Left lung (tissue), 10 donors: Measurements from ENCODE around the gene PLEKHA7. TPM values are rescaled to one million over a fixed set of nuclear protein-coding genes. Genes with fewer than 3 reads are reported as not detected.
"Not testable (repeated sequence)": the region's sequence is repeated elsewhere in the genome, so short reads cannot be mapped to it uniquely, and the experiment has no call there.

Experiments
- ATAC-seq: fragments of 200-7000 bp; cut with Tn5 transposase; one replicate; pipeline ENCODE4 v1.9.1; 2020; ENCODE audit warnings: moderate library complexity
- DNase-seq, 4 donors: peaks; one replicate each; pipeline ENCODE4 v3.0.0-alpha.2; 2013 to 2020
- H3K27ac ChIP-seq, 2 donors: fragments of 200-600 bp; sonication (generic) in 1 of 2; one replicate each; pipeline versions ENCODE4 v1.5.0 to v1.8.0; 2020 to 2021
- H3K27me3 ChIP-seq, 2 donors: fragments of 200-600 bp; sonication (generic) in 1 of 2; one replicate each; pipeline versions ENCODE4 v1.5.0 to v1.8.0; 2020 to 2021
- H3K36me3 ChIP-seq, 2 donors: fragments of 200-600 bp; sonication (generic) in 1 of 2; one replicate each; pipeline versions ENCODE4 v1.5.0 to v1.8.0; 2020 to 2021
- H3K4me1 ChIP-seq, 2 donors: fragments of 200-600 bp; one replicate each; pipeline ENCODE4 v1.8.0; 2021
- H3K4me3 ChIP-seq, 2 donors: fragments of 200-600 bp; sonication (generic) in 1 of 2; one replicate each; pipeline versions ENCODE4 v1.5.0 to v1.8.0; 2020 to 2021; ENCODE audit warnings: mild to moderate bottlenecking in 1 of 2
- H3K9me3 ChIP-seq, 2 donors: fragments of 200-600 bp; sonication (generic) in 1 of 2; one replicate each; pipeline versions ENCODE4 v1.5.0 to v1.8.0; 2020 to 2021
- intact Hi-C, 2 donors: fragments of 100-400 bp; cut with DNase I; formaldehyde crosslinking; loops; one replicate each; pipeline versions ENCODE4 v1.11.2 to v1.14.2; 2022
- polyA plus RNA-seq, 6 donors: library from polyadenylated mRNA; unstranded; fragments of 120-200 nt; gene quantifications; one replicate each; pipeline ENCODE4 v1.2.1, GENCODE V29; 2013; ENCODE audit not compliant: insufficient read length in 6 of 6
- total RNA-seq, 2 donors: library from RNA; stranded (reverse); fragmentation: NEBNext Ultra II Directional; extraction: Animal tissue kit (Norgen Biotek cat#: 25700); gene quantifications; one replicate each; pipeline ENCODE4 v1.2.1, GENCODE V29; 2021
- TF ChIP-seq, protein P1 (sequence below), 2 donors: fragments of 200-600 bp; sonication (generic) in 1 of 2; IDR thresholded peaks; one replicate each; pipeline versions ENCODE4 v1.5.0 to v1.8.0; 2021; ENCODE audit warnings: antibody characterized with exemption in 2 of 2
- donor health status: DM: no; HTN: yes; CAD: no.
- donor health status: DM: no; HTN: no; CAD: no.

Gene PLEKHA7
- total and polyA plus RNA-seq, 8 donors = 24.4 to 33.7 (median 29.6) TPM

DNA sequence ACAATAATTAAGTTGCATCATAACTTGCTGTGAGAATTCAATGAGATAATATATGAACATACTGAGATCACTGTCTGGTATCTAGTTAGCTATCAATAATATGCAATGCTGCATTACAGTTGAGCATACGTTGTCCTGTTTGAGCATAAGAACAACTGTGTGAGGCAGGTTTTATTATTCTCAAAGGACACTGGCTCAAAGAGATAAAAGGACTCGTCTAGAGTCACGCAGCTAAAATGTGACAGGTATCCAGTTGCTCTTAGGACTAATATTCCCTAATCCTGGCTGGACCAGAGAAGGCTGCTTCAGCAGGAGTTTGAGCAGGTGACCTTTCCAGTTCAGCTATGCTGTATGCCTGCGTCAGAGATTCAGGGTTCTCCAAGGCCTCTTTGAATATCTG, 92.5 kb downstream of the PLEKHA7 start:
- peaks cover 7 to 11% of the 10 kb centered on the region in 2 donors for H3K4me1 ChIP-seq
- no peaks in the 10 kb centered on the region for H3K9me3 ChIP-seq
- ATAC-seq (no peak), DNase-seq (no peak)
- intact Hi-C loops = no loop called here
- H3K36me3 ChIP-seq = no peaks in the 10 kb centered on the region
- H3K27me3 ChIP-seq = peaks cover 19 to 34% of the 10 kb centered on the region in 2 donors
- no peak overlapping the region for H3K4me3 ChIP-seq
- H3K27ac ChIP-seq = no peak overlapping the region
- TF ChIP-seq, protein P1, sequence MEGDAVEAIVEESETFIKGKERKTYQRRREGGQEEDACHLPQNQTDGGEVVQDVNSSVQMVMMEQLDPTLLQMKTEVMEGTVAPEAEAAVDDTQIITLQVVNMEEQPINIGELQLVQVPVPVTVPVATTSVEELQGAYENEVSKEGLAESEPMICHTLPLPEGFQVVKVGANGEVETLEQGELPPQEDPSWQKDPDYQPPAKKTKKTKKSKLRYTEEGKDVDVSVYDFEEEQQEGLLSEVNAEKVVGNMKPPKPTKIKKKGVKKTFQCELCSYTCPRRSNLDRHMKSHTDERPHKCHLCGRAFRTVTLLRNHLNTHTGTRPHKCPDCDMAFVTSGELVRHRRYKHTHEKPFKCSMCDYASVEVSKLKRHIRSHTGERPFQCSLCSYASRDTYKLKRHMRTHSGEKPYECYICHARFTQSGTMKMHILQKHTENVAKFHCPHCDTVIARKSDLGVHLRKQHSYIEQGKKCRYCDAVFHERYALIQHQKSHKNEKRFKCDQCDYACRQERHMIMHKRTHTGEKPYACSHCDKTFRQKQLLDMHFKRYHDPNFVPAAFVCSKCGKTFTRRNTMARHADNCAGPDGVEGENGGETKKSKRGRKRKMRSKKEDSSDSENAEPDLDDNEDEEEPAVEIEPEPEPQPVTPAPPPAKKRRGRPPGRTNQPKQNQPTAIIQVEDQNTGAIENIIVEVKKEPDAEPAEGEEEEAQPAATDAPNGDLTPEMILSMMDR (IDR thresholded peaks at IDR 0.05) = no peak

DNA sequence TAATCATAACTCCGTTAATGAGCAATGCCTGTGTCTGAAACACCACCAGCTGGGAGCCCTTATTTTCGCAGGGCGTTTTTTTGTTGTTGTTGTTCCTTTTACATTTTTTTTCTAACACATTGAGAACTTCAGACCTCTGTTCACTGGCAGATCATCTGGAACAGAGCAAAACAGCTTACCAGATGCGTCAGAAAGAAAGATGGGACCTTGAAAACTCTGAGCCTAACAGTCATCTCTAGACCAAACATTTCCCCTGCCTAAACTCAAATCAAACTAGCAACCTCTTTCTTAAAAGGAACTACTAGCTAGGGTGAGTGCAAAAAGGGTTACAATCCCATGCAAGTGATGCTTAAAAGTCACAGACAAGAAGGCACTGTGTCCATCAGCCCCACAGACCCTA, 93.2 kb downstream of the PLEKHA7 start:
- peaks cover 13 to 28% of the 10 kb centered on the region in 2 donors for H3K27me3 ChIP-seq
- peaks cover 7 to 9% of the 10 kb centered on the region in 2 donors for H3K4me1 ChIP-seq
- TF ChIP-seq, protein P1 (IDR thresholded peaks at IDR 0.05) = no peak
- H3K9me3 ChIP-seq = no peaks in the 10 kb centered on the region
- no peaks in the 10 kb centered on the region for H3K36me3 ChIP-seq
- H3K27ac ChIP-seq = no peak overlapping the region
- no peak for ATAC-seq
- intact Hi-C loops = no loop called here
- no peak overlapping the region for H3K4me3 ChIP-seq
- DNase-seq = no peak

DNA sequence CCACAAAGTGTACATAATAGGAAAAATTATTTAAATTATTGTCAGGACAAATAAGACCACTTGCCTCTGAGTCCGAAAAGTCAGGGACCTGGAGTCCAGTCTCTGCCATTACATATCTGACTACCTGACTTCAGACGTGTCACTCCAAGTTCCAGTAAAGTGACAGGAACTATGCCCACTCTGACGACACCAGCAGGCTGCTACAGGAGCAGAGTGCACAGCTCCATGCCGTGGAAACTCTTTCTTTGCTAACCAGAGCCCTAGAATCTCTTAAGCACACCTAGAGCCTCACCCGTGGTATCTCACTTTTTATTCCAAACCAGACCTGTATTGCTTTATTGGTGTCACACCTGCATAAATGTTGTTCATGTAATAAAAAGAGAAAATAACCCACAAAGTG, 93.7 kb downstream of the PLEKHA7 start:
- no peak overlapping the region for H3K4me3 ChIP-seq
- no peaks in the 10 kb centered on the region for H3K36me3 ChIP-seq
- H3K27me3 ChIP-seq = peaks cover 8 to 23% of the 10 kb centered on the region in 2 donors
- ATAC-seq = no peak
- H3K4me1 ChIP-seq = peaks cover 4 to 7% of the 10 kb centered on the region in 2 donors
- H3K27ac ChIP-seq = no peak overlapping the region
- intact Hi-C loops = no loop called here
- no peaks in the 10 kb centered on the region for H3K9me3 ChIP-seq
- no peak for DNase-seq
- TF ChIP-seq, protein P1 (IDR thresholded peaks at IDR 0.05) = no peak

DNA sequence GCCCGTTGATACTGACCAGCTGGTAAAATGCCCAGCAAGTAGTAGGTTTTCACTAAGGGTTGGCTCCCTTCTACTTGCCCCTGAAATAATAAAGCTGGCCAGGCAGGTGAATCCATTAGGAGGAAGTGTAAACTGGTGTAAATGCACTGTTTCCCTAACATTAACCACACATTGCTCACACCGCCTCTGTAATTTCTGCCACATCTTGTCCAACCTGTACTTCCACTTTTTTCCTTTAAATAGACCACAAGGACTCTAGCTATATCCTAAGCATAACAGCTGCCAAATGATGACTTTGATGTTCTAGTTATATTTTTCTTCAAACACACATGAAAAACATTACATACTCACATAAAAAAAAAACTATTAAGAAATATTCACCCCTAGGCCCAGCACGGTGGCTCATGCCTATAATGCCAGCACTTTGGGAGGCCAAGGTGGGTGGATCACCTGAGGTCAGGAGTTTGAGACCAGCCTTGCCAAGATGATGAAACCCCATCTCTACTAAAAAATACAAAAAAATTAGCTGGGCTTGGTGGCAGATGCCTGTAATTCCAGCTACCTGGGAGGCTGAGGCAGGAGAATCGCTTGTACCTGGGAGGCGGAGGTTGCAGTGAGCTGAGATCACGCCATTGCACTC, 95.6 kb downstream of the PLEKHA7 start:
- H3K4me3 ChIP-seq, H3K9me3 ChIP-seq, H3K27ac ChIP-seq, intact Hi-C loops, H3K4me1 ChIP-seq, H3K36me3 ChIP-seq, H3K27me3 ChIP-seq: not testable (repeated sequence)
- DNase-seq = peak in 1 of 4 donors; percentile 72
- ATAC-seq = peak; percentile 80

DNA sequence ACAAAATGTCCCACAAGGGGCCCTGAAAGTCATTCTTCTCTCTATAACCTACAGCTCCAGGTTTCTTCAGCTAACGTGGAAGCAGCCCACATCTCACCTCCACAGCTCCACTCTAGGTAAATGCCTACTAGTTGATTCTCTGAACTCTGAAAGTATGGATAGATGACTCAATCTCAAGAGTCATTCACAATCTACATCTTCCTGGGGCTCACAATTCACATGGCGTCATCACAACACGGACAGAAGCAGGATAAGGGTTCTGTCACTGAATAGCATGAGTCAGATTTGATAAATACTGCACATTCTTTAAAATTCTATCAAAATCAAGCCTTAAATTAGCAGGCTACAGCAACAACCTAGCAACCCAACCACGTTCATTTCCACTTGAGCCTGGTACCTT, 96.3 kb downstream of the PLEKHA7 start:
- Histone ChIP-seq H3K27ac (no peak overlapping the region), H3K4me1 (peaks cover 0 to 3% of the 10 kb centered on the region in 2 donors), H3K4me3 (no peak overlapping the region), H3K27me3 (no peaks in the 10 kb centered on the region), H3K9me3 (no peaks in the 10 kb centered on the region), H3K36me3 (no peaks in the 10 kb centered on the region)
- ATAC-seq (no peak), DNase-seq (no peak)
- TF ChIP-seq, protein P1 (IDR thresholded peaks at IDR 0.05) = no peak
- intact Hi-C loops = no loop called here

DNA sequence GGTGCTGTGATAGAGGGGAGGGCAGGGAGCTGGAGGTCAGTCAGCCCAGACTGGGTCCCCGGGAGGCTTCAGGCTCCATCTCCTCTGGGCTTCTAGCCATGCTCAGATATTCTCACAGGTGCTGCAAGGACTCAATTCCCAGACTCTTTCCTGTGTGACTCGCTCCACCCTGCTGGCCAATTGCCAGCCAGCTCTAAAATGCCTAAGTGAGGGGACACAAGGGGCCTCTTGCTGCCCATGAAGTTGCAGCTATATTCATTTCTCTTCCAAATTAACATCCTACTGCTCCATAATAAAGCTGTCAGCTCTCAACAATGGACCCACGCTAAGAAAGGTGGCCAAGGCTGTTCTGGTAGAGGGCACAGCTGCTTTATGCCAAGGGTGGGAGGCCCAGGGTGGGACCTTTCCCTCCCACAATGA, 101.5 kb downstream of the PLEKHA7 start:
- Histone ChIP-seq H3K27me3 (no peaks in the 10 kb centered on the region), H3K9me3 (no peaks in the 10 kb centered on the region), H3K36me3 (no peaks in the 10 kb centered on the region), H3K27ac (no peak overlapping the region), H3K4me3 (no peak overlapping the region), H3K4me1 (no peaks in the 10 kb centered on the region)
- intact Hi-C loops = no loop called here
- ATAC-seq (no peak), DNase-seq (no peak)
- TF ChIP-seq, protein P1 (IDR thresholded peaks at IDR 0.05) = no peak
